ENCODE results near the gene DSC3.
"Not testable (repeated sequence)": the region's sequence is repeated elsewhere in the genome, so short reads cannot be mapped to it uniquely, and the experiment has no call there.

Gene DSC3

GRCh38 chr18:30982285-30982992 is 60.1 kb downstream of the DSC3 start:
- no peak for TF ChIP-seq CTCF (IDR thresholded peaks at IDR 0.05; ENCODE audit: control insufficient read depth, extremely low read depth, insufficient read depth)
- no peak for DNase-seq (ENCODE audit: low read depth)
- H3K4me3 ChIP-seq (ENCODE audit: low read depth, low read length), result no peak overlapping the region

DNA sequence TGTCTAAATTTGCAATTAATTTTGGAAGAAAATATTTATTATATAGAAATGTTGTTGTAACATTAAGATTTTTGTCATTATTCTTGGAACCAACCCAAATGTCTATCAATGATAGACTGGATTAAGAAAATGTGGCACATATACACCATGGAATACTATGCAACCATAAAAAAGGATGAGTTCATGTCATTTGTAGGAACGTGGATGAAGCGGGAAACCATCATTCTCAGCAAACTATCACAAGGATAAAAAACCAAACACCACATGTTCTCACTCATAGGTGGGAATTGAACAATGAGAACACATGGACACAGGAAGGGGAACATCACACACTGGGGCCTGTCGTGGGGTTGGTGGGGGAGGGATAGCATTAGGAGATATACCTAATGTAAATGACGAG is 64.5 kb downstream of the DSC3 start:
- DNase-seq (ENCODE audit: low read depth); H3K4me3 ChIP-seq (ENCODE audit: low read depth, low read length): not testable (repeated sequence)

DNA sequence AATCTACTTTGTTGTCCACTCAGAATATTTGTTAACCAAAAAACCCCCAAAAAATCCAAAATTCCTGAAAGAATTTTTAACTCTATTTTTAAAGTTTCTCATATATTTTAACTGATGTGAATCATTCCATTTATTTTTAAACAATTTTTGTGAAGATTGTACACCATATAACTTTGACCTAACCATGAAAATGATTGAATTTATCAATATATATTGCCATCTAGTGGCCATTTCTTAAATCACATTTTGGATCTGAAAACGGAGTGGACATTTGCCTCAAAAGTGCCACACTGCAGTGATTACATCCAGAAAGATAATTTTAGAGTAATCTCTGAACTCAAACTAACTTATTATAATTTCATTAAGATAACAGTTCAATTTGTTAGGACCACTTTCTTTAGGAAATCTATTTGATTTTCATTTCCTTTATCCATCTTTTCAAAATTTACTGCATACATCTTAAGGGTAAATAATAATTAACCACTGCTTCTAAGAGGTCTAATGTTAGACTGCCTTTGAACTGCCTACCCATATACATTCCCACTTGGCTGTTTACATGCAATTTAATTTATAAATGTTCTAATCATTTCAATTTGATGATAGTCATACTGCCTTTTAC is 71.1 kb downstream of the DSC3 start:
- no peak overlapping the region for H3K4me3 ChIP-seq (ENCODE audit: low read depth, low read length)
- peak; percentile 36; the same call in 1 of the 2 replicates for TF ChIP-seq CTCF (IDR thresholded peaks at IDR 0.05; ENCODE audit: control insufficient read depth, extremely low read depth, insufficient read depth)
- no peak for DNase-seq (ENCODE audit: low read depth)

DNA sequence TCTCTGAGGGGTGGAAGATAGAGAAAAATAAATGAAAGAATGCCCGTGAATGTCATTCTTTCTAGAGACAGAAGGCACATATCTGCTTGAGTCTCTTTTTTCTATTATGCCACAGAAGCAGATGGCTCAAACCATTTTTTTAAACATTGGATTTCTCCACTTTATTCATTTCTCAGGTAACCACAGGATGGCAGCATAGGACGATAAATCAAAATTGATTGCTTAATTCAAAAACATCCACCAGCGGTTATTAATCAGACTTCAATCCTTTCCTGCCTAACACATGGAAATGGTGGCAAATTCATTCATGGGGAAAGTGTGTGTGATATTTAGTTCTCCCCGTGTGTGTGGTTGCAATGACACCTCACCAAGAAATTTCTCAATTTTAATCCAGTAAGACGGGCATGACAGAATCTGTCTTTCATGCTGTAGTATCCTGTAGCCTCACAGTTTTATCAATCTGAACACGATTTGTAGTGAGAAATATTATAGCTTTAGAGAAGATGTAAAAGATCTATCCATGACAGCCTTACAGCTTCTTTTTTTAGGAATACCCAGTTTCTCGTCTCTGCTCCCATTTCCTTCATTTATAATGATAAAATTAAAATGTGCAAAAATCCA is 72.2 kb downstream of the DSC3 start:
- no peak overlapping the region for H3K4me3 ChIP-seq (ENCODE audit: low read depth, low read length)
- peak; percentile 48 for TF ChIP-seq CTCF (IDR thresholded peaks at IDR 0.05; ENCODE audit: control insufficient read depth, extremely low read depth, insufficient read depth)
- peak; percentile 33 for DNase-seq (ENCODE audit: low read depth)

DNA sequence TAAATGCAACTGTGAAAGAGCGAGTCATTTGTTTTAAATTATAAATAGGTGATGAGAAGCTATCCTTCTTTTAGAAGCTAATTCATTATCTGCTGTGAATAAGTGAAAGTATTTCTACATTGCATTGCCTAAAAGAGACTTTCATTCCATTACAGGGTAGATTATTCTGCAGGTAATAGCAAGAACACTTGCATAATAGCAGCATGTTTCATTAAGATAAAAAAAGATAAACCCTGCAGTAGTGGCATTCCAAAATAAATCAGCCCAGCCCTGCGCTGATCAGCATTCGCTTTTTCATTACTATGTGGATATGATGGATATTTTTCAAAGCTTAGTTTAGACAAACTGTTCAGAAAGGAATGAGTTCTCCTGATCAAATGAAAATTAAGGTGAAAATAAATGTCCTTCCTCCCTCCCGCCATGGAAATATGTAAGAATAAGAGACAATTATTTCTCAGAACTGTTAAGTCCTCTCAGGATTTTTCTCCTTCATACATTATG is 72.8 kb downstream of the DSC3 start:
- no peak overlapping the region for H3K4me3 ChIP-seq (ENCODE audit: low read depth, low read length)
- no peak for TF ChIP-seq CTCF (IDR thresholded peaks at IDR 0.05; ENCODE audit: control insufficient read depth, extremely low read depth, insufficient read depth)
- no peak for DNase-seq (ENCODE audit: low read depth)

DNA sequence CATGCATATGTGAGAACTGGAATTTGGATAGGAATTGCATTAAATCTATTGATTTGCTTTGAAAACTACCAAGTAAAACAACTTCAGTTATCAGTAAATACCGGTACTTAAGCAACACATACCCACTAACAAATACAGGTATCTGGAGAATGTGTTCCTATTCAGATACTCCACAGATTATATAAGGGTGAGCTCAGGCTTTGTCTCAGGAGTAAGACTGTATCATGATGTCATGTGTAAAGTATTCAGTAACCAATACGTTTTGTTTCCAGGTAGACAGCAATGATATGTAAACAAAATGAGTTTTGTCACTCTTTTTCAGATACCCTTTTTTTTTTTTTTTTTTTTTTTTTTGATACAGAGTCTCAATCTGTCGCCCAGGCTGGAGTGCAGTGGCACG is 74.8 kb downstream of the DSC3 start:
- no peak overlapping the region for H3K4me3 ChIP-seq (ENCODE audit: low read depth, low read length)
- DNase-seq (ENCODE audit: low read depth), result no peak
- no peak for TF ChIP-seq CTCF (IDR thresholded peaks at IDR 0.05; ENCODE audit: control insufficient read depth, extremely low read depth, insufficient read depth)

DNA sequence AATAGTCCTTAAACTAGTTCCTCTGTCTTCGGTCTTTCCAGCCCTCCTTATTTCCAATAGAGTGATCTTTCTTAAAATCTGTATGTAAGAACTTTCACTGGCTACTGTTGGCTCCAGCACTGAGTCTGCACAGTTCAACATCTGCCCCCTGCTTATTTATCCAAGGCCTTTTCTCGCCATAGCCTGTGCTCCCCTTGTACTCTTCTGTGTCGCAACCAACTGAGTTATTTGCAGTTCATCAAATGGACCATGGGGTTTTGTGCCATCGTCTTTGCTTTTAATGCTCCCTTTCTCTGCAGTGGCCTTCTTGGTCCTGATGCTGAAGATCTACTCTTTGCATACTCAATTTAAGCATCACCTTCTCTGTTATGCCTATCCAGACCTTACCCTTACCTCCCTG is 77.3 kb downstream of the DSC3 start:
- TF ChIP-seq CTCF (IDR thresholded peaks at IDR 0.05; ENCODE audit: control insufficient read depth, extremely low read depth, insufficient read depth), result no peak
- DNase-seq (ENCODE audit: low read depth), result no peak
- no peak overlapping the region for H3K4me3 ChIP-seq (ENCODE audit: low read depth, low read length)

Measured in LNCaP clone FGC (cell line).